ENCODE data around the gene TRPM6. TPM values are rescaled to one million over a fixed set of nuclear protein-coding genes. Genes with fewer than 3 reads are reported as not detected.
"Not testable (repeated sequence)": the region's sequence is repeated elsewhere in the genome, so short reads cannot be mapped to it uniquely, and the experiment has no call there.

Gene TRPM6
- total RNA-seq = 0.42 and 1.2 TPM in 2 replicates

- DNase-seq = peak; percentile 54
Measured at GRCh38 chr9:74887041-74887980, at the start of gene TRPM6. TSS of gene TRPM6 (minus strand) at chr9:74887921. CDS start at chr9:74887856, 65 bp downstream.

GRCh38 chr9:74935008-74935407, 47.3 kb upstream of the TRPM6 start:
- DNase-seq = no peak

- no peak for DNase-seq
Measured at GRCh38 chr9:74921737-74922136, 34.0 kb upstream of the TRPM6 start.

- no peak for DNase-seq
Measured at GRCh38 chr9:74920944-74921626, 33.4 kb upstream of the TRPM6 start.

- no peak for DNase-seq
Measured at GRCh38 chr9:74910036-74910435, 22.3 kb upstream of the TRPM6 start.

GRCh38 chr9:74908665-74909064, 20.9 kb upstream of the TRPM6 start:
- no peak for DNase-seq

GRCh38 chr9:74907085-74907484, 19.4 kb upstream of the TRPM6 start:
- no peak for DNase-seq

- DNase-seq = no peak
Measured at GRCh38 chr9:74901001-74901400, 13.3 kb upstream of the TRPM6 start.

GRCh38 chr9:74888449-74888848, 728 bp upstream of the TRPM6 start:
- DNase-seq = not testable (repeated sequence)

GRCh38 chr9:74887981-74888370, 255 bp upstream of the TRPM6 start:
- no peak for DNase-seq

GRCh38 chr9:74876382-74876949, 11.3 kb downstream of the TRPM6 start:
- no peak for DNase-seq

GRCh38 chr9:74875656-74876055, 12.1 kb downstream of the TRPM6 start:
- DNase-seq = no peak

GRCh38 chr9:74874220-74874619, 13.5 kb downstream of the TRPM6 start:
- DNase-seq = no peak

- no peak for DNase-seq
Measured at GRCh38 chr9:74872619-74873233, 15.0 kb downstream of the TRPM6 start.

GRCh38 chr9:74867483-74867882, 20.2 kb downstream of the TRPM6 start:
- no peak for DNase-seq

- no peak for DNase-seq
Measured at GRCh38 chr9:74865177-74865576, 22.5 kb downstream of the TRPM6 start.

GRCh38 chr9:74861773-74862474, 25.8 kb downstream of the TRPM6 start:
- no peak for DNase-seq

GRCh38 chr9:74861071-74861470, 26.6 kb downstream of the TRPM6 start:
- no peak for DNase-seq

GRCh38 chr9:74860247-74860646, 27.5 kb downstream of the TRPM6 start:
- DNase-seq = not testable (repeated sequence)

- no peak for DNase-seq
Measured at GRCh38 chr9:74859786-74860185, 27.9 kb downstream of the TRPM6 start.

- DNase-seq = no peak
Measured at GRCh38 chr9:74858751-74859414, 28.8 kb downstream of the TRPM6 start.

- no peak for DNase-seq
Measured at GRCh38 chr9:74856989-74857388, 30.7 kb downstream of the TRPM6 start.

All from dermis blood vessel endothelial cell (primary cell).